Cardiac muscle cell (in vitro differentiated cells and primary cell): ENCODE measurements around the gene ALKAL2. TPM values are rescaled to one million over a fixed set of nuclear protein-coding genes. Genes with fewer than 3 reads are reported as not detected.

Experiments
- DNase-seq, 2 donors: peaks; one replicate each; pipeline versions ENCODE4 v3.0.0 to v3.0.0-alpha.2; 2010 to 2017; ENCODE audit warnings: low read depth in 1 of 2, low spot score in 1 of 2
- H3K27ac ChIP-seq: fragments of 200-600 bp; sonication (generic); 2 replicates; pipeline ENCODE4 v1.5.1; 2016
- H3K27me3 ChIP-seq: fragments of 200-600 bp; sonication (generic); 2 replicates; pipeline ENCODE4 v1.6.0; 2016; ENCODE audit warnings: control low read depth
- H3K36me3 ChIP-seq: fragments of 200-600 bp; sonication (generic); 2 replicates; pipeline ENCODE4 v1.5.1; 2016; ENCODE audit warnings: control low read depth
- H3K4me1 ChIP-seq: fragments of 200-600 bp; sonication (generic); 2 replicates; pipeline ENCODE4 v1.8.1; 2017; ENCODE audit warnings: low read depth, mild to moderate bottlenecking, mixed run types
- H3K4me3 ChIP-seq: fragments of 200-600 bp; sonication (generic); 2 replicates; pipeline ENCODE4 v1.5.1; 2016; ENCODE audit warnings: mild to moderate bottlenecking
- H3K9me3 ChIP-seq: fragments of 200-600 bp; sonication (generic); 2 replicates; pipeline ENCODE4 v1.5.1; 2017; ENCODE audit warnings: low read depth, mild to moderate bottlenecking, control low read depth
- CTCF ChIP-seq: IDR thresholded peaks from 2 replicates; pipeline ENCODE4 v1.5.1; 2012; ENCODE audit warnings: low read depth, mild to moderate bottlenecking, low read length
- polyA plus RNA-seq: library from polyadenylated mRNA; unstranded; fragments of >200 nt; fragmentation: Nextera tagmentation; extraction: Ambion mirVana; gene quantifications from 2 replicates; pipeline ENCODE4 v1.2.1, GENCODE V29; 2016
- total RNA-seq: library from RNA; depleted of rRNA; stranded (reverse); fragments of >200 nt; gene quantifications from 2 replicates; pipeline ENCODE4 v1.2.3, GENCODE V29; 2016

The ALKAL2 gene
- total and polyA plus RNA-seq, 2 experiments from 2014 or later = 0.95 to 1.6 TPM

- H3K4me1 ChIP-seq = no peaks in the 10 kb centered on the region
- no peaks in the 10 kb centered on the region for H3K27me3 ChIP-seq
- no peak overlapping the region for H3K4me3 ChIP-seq
- no peaks in the 10 kb centered on the region for H3K36me3 ChIP-seq
- TF ChIP-seq CTCF = no peak
- DNase-seq = no peak
- no peaks in the 10 kb centered on the region for H3K9me3 ChIP-seq
- H3K27ac ChIP-seq = no peak overlapping the region
Measured at GRCh38 chr2:314561-315336, 26.9 kb upstream of the ALKAL2 start.

- TF ChIP-seq CTCF = no peak
- H3K4me1 ChIP-seq = no peaks in the 10 kb centered on the region
- no peak overlapping the region for H3K27ac ChIP-seq
- no peaks in the 10 kb centered on the region for H3K9me3 ChIP-seq
- DNase-seq = no peak
- H3K36me3 ChIP-seq = no peaks in the 10 kb centered on the region
- no peaks in the 10 kb centered on the region for H3K27me3 ChIP-seq
- no peak overlapping the region for H3K4me3 ChIP-seq
Measured at GRCh38 chr2:313991-314390, 26.1 kb upstream of the ALKAL2 start.

GRCh38 chr2:310994-311393 is 23.1 kb upstream of the ALKAL2 start:
- no peak overlapping the region for H3K4me3 ChIP-seq

GRCh38 chr2:309954-310510 is 22.1 kb upstream of the ALKAL2 start:
- H3K9me3 ChIP-seq = no peaks in the 10 kb centered on the region
- no peaks in the 10 kb centered on the region for H3K27me3 ChIP-seq
- no peak overlapping the region for H3K27ac ChIP-seq
- H3K4me3 ChIP-seq = no peak overlapping the region
- H3K4me1 ChIP-seq = no peaks in the 10 kb centered on the region
- no peaks in the 10 kb centered on the region for H3K36me3 ChIP-seq
- no peak for TF ChIP-seq CTCF
- DNase-seq = no peak

More at GRCh38 chr2:310994-311393, 23.1 kb upstream of the ALKAL2 start:
- Histone ChIP-seq H3K27me3 (no peaks in the 10 kb centered on the region), H3K4me1 (no peaks in the 10 kb centered on the region), H3K9me3 (no peaks in the 10 kb centered on the region), H3K36me3 (no peaks in the 10 kb centered on the region), H3K27ac (no peak overlapping the region)
- no peak for TF ChIP-seq CTCF
- DNase-seq = no peak

GRCh38 chr2:309148-309953 is 21.5 kb upstream of the ALKAL2 start:
- no peaks in the 10 kb centered on the region for H3K27me3 ChIP-seq
- no peak overlapping the region for H3K4me3 ChIP-seq
- no peak overlapping the region for H3K27ac ChIP-seq
- no peaks in the 10 kb centered on the region for H3K4me1 ChIP-seq
- H3K36me3 ChIP-seq = no peaks in the 10 kb centered on the region
- no peak for DNase-seq
- no peak for TF ChIP-seq CTCF
- H3K9me3 ChIP-seq = no peaks in the 10 kb centered on the region
